ENCODE data around the gene ZC3H18. TPM values are rescaled to one million over a fixed set of nuclear protein-coding genes. Genes with fewer than 3 reads are reported as not detected.
"Not testable (repeated sequence)": the region's sequence is repeated elsewhere in the genome, so short reads cannot be mapped to it uniquely, and the experiment has no call there.

ZC3H18 gene
- total RNA-seq, 1 donor from 2014 or later = 46.9 TPM

DNA sequence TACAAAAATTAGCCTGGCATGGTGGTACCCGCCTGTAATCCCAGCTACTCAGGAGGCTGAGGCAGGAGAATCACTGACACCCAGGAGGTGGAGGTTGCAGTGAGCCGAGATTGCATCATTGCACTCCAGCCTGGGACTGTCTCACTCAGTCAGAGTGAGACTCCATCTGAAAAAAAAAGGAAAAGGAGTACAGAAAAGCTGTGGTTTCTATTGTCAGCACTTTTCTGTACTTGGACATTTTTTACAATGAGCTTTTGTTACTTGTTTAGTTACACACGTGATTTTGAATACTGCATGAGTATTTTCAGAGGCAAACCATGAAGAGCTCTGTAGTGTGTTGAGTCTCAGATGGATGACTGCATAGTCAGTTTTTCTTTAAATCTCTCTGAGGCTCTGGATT lies 26.3 kb downstream of the ZC3H18 start:
- DNase-seq (ENCODE audit: low spot score) (no peak), ATAC-seq (peak; percentile 50)
- intact Hi-C loops (cut with DNase I) = no loop called here

DNA sequence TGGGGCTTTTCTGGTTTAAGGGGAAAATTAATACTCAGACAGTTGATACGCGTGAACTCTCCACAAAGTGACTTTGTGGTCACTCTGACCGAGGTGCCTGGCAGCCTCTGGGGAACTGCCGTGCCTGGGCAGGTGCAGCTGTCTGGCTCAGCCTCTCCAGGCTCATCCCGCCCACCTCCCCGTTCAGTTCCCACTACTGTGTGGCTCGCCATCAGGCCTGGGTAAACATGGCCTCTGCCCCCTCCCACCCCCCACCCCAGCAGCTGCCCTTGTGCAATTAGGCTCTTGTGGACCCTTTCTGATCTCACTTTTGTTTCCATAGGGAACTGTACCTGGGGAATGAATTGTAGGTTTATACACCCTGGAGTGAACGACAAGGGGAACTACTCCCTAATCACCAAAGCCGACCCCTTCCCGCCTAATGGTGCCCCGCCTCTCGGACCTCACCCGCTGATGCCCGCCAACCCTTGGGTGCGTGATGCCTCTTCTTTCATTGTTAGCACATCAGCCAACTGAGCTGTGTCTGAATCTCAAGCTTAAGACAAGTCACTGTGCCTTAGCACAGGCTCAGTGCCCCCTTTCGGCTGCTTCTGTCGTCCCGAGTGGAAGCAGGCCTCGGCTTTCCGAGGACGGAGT lies 27.8 kb downstream of the ZC3H18 start:
- ATAC-seq = no peak
- intact Hi-C loops (cut with DNase I) = no loop called here

DNA sequence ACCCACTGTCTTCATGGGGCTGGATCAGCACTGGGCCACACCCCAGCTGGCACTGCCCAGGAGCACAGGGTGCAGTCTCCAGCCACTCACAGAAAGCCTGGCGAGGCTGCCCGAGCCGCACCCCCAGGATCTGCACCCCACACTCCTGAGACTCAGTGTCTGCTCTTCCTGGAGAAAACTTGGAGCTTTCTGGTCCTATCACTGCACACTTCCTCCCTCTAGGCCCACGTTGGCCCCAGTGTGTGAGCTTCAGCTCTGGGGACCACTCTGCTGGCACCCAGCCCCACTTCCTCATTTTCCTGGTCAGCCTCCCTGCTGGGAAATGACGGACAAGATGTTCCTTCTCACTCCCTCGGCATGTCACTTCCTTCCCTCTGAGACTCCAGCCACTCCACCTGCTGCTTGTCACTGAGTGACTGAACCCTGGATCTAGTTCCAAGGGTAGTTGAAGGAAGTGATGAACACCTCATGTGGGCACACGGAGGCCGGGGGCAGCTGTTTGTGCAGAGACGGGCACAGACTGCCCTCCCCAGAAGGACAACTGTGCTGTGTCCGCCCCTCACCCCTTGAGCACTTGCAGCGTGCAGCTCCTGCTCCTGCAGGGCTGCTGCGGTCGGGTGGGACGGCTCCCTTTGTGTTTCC lies 29.0 kb downstream of the ZC3H18 start:
- intact Hi-C loops (cut with DNase I) = no loop called here
- peak; percentile 86 for ATAC-seq
- DNase-seq (ENCODE audit: low spot score) = peak; percentile 83

More for the DNA sequence above, 27.8 kb downstream of the ZC3H18 start:
- no peak for DNase-seq (ENCODE audit: low spot score)

DNA sequence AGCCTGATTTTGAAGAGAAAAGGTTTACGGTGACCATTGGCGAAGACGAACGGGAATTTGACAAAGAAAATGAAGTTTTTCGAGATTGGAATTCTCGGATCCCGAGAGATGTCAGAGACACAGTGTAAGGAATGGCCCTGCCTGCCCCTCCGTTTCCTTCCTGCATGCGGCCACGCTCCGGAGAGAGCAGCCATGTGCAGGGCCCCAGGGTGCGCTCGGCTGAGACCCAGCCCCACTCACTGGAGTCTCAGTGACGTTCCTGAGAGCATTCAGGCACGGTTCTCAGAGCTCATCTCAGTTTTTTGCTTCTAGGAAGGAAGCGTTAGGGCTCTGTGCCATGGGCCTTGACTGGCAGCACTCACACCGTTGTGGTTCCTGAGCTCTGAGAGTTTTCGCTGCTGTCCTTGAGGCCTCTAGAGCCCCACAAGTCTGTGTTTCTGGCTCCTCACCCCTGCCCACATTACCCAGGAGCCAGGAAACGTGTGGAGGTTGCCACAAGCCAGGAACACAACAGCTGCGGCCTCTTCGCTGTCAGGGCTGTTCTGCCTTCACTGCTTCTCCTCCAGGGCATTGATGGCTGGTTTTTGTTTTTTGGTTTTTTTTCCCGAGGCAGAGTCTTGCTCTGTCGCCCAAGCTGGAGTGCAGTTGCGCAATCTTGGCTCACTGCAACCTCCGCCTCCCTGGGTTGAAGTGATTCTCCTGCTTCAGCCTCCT lies 29.8 kb downstream of the ZC3H18 start:
- intact Hi-C loops (cut with DNase I) = no loop called here
- no peak for DNase-seq (ENCODE audit: low spot score)
- peak; percentile 31 for ATAC-seq

DNA sequence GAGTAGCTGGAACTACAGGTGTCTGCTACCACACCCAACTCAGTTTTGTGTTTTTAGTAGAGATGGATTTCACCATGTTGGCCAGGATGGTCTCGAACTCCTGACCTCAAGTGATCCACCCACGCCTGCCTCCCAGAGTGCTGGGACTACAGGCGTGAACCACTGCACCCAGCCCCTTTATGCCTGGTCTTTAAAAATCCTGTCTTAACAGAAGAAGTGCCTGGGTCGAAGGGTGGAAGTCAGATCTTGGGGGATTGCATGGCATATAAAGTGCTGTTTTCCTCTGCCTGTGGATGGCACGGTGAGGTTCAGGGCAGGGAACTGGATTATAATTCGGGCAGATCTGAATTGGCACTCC lies 30.3 kb downstream of the ZC3H18 start:
- DNase-seq (ENCODE audit: low spot score) (no peak), ATAC-seq (no peak)
- intact Hi-C loops (cut with DNase I) = no loop called here

DNA sequence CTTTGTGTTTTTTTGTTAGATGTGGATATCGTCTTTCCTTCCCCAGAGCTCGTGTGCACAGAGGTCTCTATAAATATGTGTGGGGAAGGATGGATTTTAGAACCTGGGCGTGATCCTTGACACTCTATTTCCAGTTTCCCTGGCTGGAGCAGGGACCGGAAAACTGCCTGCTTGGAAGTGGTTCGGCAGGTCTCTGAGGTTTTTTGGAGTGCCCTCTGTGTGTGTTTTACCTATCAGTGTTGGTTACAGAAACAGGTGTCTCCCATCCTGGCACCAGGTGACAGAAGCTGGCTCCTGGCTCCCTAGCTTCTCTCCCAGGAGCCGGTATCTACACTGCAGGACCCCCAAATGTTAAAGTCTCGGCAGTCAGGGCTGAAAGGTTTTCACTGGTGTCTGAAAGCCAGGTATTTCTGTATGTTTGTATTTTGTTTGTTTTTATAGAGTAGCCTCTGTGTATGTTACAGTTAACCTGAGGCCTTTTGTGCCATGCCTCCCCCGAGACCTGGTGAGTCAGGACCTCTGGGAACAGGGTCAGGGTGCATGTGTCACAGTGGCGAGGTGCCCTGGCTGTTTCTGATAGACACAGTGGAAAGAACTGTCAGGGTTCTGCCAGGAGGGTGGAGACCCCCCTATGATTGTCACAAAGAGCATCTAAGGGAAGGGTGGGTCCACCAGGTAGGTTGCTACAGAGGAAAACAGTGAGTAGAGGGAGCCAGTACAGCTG lies 31.3 kb downstream of the ZC3H18 start:
- intact Hi-C loops (cut with DNase I) = no loop called here
- no peak for ATAC-seq
- no peak for DNase-seq (ENCODE audit: low spot score)

DNA sequence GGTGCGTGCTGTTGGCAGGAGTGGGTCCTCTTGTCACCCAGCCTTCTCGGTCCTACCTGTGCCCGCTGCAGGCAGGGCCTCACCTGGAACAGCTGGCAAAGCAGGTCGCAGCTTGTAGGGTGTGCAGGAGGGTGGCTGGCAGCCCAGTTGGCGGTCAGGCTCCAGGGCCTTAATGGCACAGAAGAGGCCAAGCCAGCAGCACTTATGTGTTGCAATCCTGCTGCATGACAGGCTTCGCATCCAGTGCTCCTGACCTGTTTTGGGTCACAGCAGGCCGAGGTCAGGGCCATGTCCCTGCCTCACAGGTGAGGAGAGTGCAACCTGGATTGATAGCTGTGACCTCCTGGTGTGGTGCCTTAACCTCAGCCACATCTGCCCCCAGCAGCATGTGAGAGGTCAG lies 31.9 kb downstream of the ZC3H18 start:
- intact Hi-C loops (cut with DNase I) = no loop called here
- DNase-seq (ENCODE audit: low spot score) = no peak
- ATAC-seq = no peak

DNA sequence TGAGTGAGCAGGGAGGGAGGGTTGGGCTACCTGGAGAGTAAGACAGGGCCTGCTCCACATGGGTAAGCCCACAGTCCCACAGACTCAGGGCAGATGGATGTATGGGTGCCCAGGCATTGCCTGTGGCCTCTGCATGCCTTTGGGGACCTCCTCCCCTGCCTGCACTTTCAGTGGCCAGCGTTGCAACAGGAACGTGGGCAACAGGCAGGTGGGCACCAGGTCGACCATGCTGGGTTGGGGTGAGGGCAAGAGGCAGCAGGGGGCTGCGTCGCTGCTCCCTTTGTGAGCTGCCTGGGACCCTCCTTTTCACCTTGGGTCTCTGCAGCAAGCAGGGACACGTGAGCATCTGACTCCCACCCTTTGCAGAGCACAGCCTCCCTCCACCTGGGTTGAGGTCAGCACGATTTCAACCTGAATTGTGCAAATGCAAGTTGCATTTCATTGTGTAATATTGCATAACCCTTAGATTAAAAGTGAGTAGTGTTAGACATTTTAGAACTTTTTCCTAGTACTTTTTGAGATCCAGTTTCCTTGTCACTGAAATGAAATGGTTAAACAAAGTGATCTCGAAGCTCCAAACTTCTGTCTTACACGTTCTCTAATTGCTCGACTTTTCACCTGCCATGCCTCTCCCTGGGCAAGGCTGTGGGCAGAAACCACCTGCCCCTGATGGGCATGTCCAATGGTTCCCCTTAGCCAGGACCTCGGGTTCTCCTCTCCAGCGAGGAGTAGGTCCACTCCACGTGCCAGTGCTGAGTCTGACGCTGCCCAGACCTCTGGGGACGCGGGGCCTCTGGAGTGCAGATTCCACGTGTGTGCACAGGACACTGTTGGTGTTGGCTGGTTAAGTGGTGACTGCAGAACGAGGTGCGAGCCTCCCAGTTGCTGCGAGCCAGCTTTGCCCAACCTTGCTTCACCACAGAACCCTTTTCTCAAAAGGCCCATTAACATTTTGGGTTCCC lies 35.3 kb downstream of the ZC3H18 start:
- ATAC-seq (no peak), DNase-seq (ENCODE audit: low spot score) (no peak)
- intact Hi-C loops (cut with DNase I) = no loop called here

DNA sequence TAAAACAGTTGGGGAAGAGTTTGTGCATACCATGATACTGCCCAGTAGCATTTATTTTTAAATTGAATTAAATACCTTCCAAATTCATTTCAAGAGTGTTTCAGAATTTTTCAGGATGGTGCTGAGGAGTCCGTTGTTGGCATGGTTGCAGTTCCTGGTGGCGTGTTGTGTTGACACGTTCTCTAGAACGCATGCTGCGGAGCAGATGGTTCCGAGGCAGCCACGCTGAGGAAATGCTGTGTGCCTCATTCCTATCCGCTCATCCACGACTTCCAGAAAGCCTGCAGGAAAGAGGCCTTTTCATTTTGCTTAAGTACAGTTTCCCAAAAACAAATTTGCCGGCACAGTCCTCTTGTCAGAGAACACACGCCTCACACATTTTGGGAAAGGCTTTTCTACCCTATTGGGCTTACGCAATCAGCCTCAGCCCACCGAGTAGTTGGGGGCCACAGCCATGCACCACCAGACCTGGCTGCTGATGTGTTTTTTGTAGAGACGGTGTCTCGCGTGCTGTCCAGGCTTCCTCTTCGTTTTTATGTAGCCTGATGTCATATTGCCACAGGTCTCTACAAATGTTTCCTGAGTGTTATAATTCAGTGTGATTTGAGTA lies 36.0 kb downstream of the ZC3H18 start:
- no peak for DNase-seq (ENCODE audit: low spot score)
- intact Hi-C loops (cut with DNase I) = no loop called here
- no peak for ATAC-seq

DNA sequence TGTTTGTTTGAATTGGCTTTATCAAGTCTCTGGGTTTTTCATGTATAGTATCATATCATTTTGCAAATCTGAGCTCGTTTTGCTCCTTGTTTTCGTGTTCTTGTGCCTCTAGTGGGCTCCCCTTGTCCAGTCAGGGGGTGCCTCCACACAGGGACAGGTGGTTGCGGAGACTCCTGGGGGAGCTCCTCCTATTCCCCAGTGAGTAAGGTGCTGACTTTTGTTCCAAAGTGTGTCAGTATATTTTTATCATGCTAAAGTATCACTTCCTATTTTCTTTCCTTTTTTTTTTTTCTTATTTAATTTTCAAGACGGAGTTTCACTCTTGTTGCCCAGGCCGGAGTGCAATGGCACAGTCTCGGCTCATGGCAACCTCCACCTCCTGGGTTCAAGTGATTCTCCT lies 37.9 kb downstream of the ZC3H18 start:
- intact Hi-C loops (cut with DNase I) = no loop called here
- ATAC-seq = no peak
- DNase-seq (ENCODE audit: low spot score) = no peak

DNA sequence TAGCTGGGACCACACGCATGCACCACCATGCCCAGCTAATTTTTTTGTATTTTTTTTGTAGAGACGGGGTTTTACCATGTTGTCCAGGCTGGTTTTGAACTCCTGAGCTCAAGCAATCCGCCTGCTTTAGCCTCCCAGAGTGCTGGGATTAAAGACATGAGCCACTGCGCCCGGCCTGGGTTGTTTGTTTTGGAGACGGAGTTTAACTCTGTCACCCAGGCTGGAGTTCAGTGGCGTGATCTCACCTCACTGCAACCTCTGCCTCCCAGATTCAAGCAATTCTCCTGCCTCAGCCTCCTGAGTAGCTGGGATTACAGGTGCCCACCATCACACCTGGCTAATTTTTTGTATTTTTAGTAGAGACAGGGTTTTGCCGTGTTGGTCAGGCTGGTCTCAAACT lies 39.2 kb downstream of the ZC3H18 start:
- ATAC-seq; DNase-seq (ENCODE audit: low spot score): not testable (repeated sequence)

DNA sequence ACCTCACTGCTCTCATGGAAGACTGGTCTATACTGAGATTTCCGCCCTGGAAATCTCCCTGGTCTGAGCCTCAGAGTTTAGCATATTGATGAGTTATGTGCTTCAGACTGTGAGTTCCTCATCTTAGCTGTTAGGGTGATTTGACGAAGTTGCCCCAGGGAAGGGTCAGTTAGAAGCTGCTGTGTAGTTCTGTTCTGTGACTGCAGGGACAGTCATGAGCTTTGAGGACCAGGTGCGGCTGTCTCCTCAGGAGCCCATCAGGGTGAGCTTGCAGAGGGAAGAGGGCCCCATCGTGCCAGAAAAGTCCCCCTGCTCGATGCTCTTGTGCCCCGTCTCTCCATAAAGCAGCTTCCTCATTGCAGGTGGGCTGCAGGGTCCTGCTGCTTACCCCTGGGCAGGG lies 39.9 kb downstream of the ZC3H18 start:
- DNase-seq (ENCODE audit: low spot score) (no peak), ATAC-seq (no peak)
- intact Hi-C loops (cut with DNase I) = no loop called here

More for the DNA sequence above, 39.2 kb downstream of the ZC3H18 start:
- intact Hi-C loops (cut with DNase I) = not testable (repeated sequence)

DNA sequence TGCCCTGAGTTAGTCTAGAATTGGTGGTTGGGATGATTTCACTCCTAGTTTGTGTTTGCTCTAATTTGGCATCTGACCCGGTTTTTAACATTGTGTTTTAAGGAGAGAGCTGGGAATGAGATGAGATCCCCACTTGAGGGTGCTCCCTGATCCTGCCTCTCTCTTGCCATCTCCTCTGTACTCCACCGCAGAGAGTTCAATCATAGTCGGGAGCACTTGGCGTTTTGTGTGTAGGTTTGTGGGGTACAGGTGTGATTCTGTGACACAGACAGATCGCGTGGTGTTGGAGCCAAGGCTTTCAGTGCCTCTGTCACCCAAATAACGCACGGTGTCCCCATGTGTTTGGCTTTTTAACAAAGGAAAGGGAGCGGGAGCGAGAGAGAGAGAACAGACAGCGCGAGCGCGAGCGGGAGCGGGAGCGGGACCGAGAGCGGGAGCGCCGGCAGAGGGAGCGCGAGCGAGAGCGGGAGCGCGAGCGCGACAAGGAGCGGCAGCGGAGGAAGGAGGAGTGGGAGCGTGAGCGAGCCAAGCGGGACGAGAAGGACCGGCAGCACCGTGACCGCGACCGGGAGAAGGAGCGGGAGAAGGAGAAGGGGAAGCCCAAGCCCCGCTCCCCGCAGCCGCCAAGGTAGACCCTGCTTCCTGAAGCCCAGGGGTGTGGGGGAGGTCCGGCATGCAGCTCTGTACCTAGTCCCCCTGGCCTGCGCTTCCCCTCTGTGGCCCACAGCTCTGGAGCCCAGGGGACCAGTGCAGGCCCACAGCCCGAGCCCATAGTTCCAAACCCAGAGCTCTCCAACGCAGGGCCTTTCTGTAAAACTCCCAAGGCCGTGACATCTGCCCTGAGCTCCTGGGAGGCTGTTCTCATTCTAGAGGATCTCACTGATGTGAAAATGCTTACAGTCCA lies 41.0 kb downstream of the ZC3H18 start:
- DNase-seq (ENCODE audit: low spot score) (no peak), ATAC-seq (no peak)
- intact Hi-C loops (cut with DNase I) = no loop called here

DNA sequence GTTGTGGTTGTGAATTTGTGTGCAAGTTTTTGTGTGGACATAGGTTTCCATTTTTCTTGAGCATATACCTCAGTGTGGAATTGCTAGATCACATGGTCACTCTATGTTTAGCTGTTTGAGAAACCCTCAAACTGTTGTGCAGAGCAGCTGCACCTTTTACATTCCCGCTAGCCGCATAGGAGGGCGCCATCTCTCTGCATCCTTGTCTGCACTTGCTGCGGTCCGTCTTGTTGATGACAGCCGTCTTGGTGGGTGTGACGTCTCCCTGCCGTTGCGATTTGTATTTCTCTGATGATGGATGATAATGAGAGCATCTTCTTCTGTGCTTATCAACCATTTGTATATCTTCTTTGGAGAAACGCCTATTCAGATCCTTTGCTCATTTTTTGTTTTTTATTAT lies 43.1 kb downstream of the ZC3H18 start:
- ATAC-seq (no peak), DNase-seq (ENCODE audit: low spot score) (no peak)
- intact Hi-C loops (cut with DNase I) = no loop called here

DNA sequence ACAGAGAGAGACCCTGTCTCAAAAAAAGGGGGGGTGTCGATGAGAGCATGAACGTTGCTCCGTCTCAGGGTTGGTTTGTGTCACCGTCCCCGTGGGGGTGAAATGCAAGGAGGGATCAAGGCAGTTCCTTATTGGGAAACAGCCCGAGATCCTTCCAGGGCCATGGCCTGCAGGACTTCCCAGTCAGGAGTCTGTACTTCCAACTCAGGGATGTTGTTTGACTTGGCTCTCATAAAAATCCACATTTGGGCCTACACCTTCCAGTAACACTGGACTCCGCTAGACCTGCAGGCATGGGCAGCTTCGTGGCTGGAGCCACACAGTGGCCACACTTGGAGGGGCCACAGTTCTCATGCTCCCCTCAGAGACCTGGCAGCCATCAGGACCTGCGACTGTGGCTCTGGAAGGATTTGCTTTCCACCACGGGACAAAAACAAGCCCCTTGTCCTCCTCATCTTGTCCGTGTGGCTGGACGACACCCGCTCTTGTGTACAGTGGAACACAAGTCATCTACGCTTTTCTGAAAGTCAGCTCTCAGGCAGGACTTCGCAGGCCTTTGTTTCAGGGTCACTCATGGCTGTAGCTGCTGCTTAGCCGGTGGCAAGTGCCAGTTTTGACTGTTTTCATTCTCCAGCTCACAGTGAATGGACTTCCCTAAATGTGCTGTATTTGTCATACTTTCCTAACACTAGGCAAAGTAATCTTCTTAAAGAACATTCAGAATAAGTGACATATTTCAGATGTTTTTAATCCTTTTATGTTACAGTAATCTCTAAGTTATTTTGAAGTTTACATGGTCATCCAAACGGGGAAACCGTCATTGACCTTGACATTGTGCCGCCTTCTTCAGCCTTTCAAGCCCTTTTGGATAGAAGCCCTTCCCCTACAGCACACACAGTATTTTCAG lies 44.0 kb downstream of the ZC3H18 start:
- intact Hi-C loops (cut with DNase I) = no loop called here
- ATAC-seq = peak; percentile 40

DNA sequence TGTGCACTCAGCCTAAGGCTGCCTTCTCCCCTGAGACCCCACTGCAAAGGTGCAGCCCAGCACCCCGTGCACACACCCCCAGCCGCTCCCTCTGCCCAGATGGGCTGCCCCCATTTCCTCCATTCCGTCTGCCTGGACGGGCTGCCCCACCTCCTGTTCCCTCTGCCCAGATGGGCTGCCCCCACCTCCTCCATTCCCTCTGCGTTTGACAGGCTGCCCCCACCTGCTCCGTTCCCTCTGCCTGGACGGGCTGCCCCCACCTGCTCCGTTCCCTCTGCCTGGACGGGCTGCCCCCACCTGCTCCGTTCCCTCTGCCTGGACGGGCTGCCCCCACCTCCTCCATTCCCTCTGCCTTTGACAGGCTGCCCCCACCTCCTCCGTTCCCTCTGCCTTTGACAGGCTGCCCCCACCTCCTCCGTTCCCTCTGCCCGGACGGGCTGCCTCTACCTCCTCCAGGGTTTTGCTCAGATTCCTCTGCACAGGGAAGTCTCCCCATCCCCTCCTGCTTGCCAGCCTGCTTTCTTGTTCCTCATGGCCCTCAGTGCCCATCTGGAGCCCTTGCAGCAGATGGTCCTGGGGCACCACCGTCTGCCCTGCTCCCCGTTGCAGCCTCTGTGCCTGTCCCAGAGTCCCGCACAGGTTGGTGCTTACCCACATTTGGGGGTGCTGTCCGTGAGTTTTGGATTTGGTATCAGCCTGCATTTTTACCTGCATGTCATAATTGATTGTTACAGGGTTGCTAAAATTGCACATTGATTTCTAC lies 44.8 kb downstream of the ZC3H18 start:
- ATAC-seq = no peak
- intact Hi-C loops (cut with DNase I) = no loop called here
- DNase-seq (ENCODE audit: low spot score) = no peak

More for the DNA sequence above, 44.0 kb downstream of the ZC3H18 start:
- no peak for DNase-seq (ENCODE audit: low spot score)

Data from sciatic nerve (tissue), 2 donors.